Tibial nerve (tissue), 4 donors: ENCODE results near the gene CLEC17A. TPM values are rescaled to one million over a fixed set of nuclear protein-coding genes. Genes with fewer than 3 reads are reported as not detected.
"Not testable (repeated sequence)": the region's sequence is repeated elsewhere in the genome, so short reads cannot be mapped to it uniquely, and the experiment has no call there.

Experiments
- DNase-seq, 2 donors: peaks; one replicate each; pipeline ENCODE4 v3.0.0-alpha.2; 2019; ENCODE audit warnings: low spot score in 2 of 2
- H3K27ac ChIP-seq, 4 donors: fragments of 200-600 bp; sonication (generic) in 3 of 4; one replicate each; pipeline ENCODE4 v1.5.1; 2017 to 2019; ENCODE audit warnings: mild to moderate bottlenecking in 1 of 4
- H3K27me3 ChIP-seq, 2 donors: fragments of 200-600 bp; sonication (generic) in 1 of 2; one replicate each; pipeline versions ENCODE4 v1.5.1 to v1.6.0; 2017 to 2019
- H3K36me3 ChIP-seq, 3 donors: fragments of 200-600 bp; sonication (generic); one replicate each; pipeline ENCODE4 v1.5.1; 2018 to 2019
- H3K4me1 ChIP-seq, 4 donors: fragments of 200-600 bp; sonication (generic) in 3 of 4; one replicate each; pipeline ENCODE4 v1.5.1; 2017 to 2019
- H3K4me3 ChIP-seq, 4 donors: fragments of 200-600 bp; sonication (generic) in 3 of 4; one replicate each; pipeline ENCODE4 v1.5.1; 2017 to 2019; ENCODE audit warnings: mild to moderate bottlenecking in 1 of 4, moderate library complexity in 1 of 4
- H3K9me3 ChIP-seq, 4 donors: fragments of 200-600 bp; sonication (generic) in 3 of 4; one replicate each; pipeline ENCODE4 v1.5.1; 2017 to 2019
- CTCF ChIP-seq, 5 experiments: fragments of 200-600 bp in 3 of 5; fragments of 450-650 bp in 2 of 5; sonication (generic) in 3 of 5; IDR thresholded peaks; one replicate each; pipeline ENCODE4 v1.5.1; 2016 to 2019; ENCODE audit warnings: antibody characterized with exemption in 5 of 5, mild to moderate bottlenecking in 3 of 5, moderate library complexity in 2 of 5
- EP300 ChIP-seq, 2 donors: sonication (generic); formaldehyde crosslinking; IDR thresholded peaks; one replicate each; pipeline ENCODE4 v1.6.1; 2017; ENCODE audit warnings: antibody characterized with exemption in 2 of 2, mild to moderate bottlenecking in 1 of 2
- POLR2A ChIP-seq, 2 donors: fragments of 450-650 bp; IDR thresholded peaks; one replicate each; pipeline ENCODE4 v1.6.1; 2017; ENCODE audit warnings: antibody characterized with exemption in 2 of 2, mild to moderate bottlenecking in 2 of 2, moderate library complexity in 2 of 2
- WGBS, 2 donors: methylation state at CpG; one replicate each; pipeline ENCODE4 v1.1.5; 2018; 5-methylcytosine and 5-hydroxymethylcytosine counted together
- total RNA-seq, 4 donors: library from RNA; depleted of rRNA; stranded (reverse); fragments of >200 nt; gene quantifications; one replicate each; pipeline ENCODE4 v1.1.0, GENCODE V29; 2016

Gene CLEC17A
- total RNA-seq, 4 donors from 2014 or later, result 0.60 TPM; not detected in 3

- H3K4me1 ChIP-seq, result peaks cover 0 to 62% (median 17%) of the 10 kb centered on the region in 4 donors
- no peak for DNase-seq
- peaks cover 2 to 63% (median 4%) of the 10 kb centered on the region in 3 donors for H3K36me3 ChIP-seq
- H3K27me3 ChIP-seq, result no peaks in the 10 kb centered on the region
- no peak overlapping the region for H3K27ac ChIP-seq
- H3K9me3 ChIP-seq, result no peaks in the 10 kb centered on the region
- WGBS, 2 donors, result 69 to 81% methylated on average over 23 to 27 of the region's 33 CpGs
- H3K4me3 ChIP-seq, result no peak overlapping the region
- TF ChIP-seq POLR2A (IDR thresholded peaks at IDR 0.05), result no peak
- TF ChIP-seq EP300 (IDR thresholded peaks at IDR 0.05), result no peak
- TF ChIP-seq CTCF (IDR thresholded peaks at IDR 0.05), result no peak
Observed at GRCh38 chr19:14563989-14564651, 18.8 kb upstream of the CLEC17A start.

DNA sequence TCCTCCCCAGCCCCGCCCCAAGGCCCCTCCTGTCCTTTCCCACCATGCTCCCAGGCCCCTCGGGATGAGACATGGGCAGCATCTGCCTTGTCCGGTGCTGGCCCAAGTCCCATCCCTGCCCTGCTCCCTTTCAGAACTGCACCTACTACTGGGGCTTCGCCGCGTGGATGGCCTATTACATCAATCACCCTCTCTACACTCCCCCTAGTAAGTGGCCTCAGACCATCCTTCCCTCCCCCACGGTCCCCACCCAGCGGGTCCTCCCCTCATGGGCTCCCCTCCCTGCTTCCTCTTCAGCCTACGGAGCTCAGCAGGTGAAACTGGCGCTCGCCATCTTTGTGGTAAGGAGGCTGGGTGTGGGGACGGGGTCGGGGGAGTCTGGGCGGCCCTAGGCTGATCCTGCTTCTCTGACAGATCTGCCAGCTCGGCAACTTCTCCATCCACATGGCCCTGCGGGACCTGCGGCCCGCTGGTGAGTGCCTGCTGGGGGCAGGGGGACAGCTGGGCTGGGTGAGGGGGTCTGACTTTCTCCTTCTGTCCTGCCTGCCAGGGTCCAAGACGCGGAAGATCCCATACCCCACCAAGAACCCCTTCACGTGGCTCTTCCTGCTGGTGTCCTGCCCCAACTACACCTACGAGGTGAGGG is 18.1 kb upstream of the CLEC17A start:
- Histone ChIP-seq H3K36me3 (peaks cover 2 to 68% (median 4%) of the 10 kb centered on the region in 3 donors), H3K4me1 (peaks cover 0 to 65% (median 17%) of the 10 kb centered on the region in 4 donors)
- H3K4me3 ChIP-seq, H3K27me3 ChIP-seq, H3K27ac ChIP-seq, DNase-seq, H3K9me3 ChIP-seq: not testable (repeated sequence)
- WGBS, 2 donors, result 80 to 82% methylated on average over 15 to 21 of the region's 22 CpGs

DNA sequence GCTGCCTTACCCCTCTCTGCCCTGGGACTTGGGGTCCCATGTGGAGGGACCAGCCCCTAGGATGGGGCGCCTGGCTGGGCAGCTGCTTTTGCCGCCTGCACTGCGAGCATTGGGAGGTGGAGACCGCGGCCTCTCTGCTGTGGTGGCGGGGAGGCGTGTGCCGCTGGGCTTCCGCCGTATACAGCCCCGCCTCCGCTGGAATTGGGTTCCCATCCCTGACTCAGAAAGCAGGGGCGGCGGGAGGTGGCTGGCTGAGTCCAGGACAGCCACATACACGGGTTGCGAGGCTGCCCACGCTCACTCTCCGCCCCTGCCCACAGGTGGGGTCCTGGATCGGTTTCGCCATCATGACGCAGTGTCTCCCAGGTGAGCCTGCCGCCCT is 17.6 kb upstream of the CLEC17A start:
- TF ChIP-seq POLR2A (IDR thresholded peaks at IDR 0.05) (no peak), EP300 (IDR thresholded peaks at IDR 0.05) (no peak), CTCF (IDR thresholded peaks at IDR 0.05) (no peak)
- no peaks in the 10 kb centered on the region for H3K27me3 ChIP-seq
- no peak for DNase-seq
- H3K4me1 ChIP-seq, result peaks cover 0 to 65% (median 18%) of the 10 kb centered on the region in 4 donors
- no peak overlapping the region for H3K27ac ChIP-seq
- H3K36me3 ChIP-seq, result peaks cover 2 to 68% (median 4%) of the 10 kb centered on the region in 3 donors
- H3K9me3 ChIP-seq, result no peaks in the 10 kb centered on the region
- 87 to 89% methylated on average over 17 to 22 of the region's 22 CpGs for WGBS, 2 donors
- no peak overlapping the region for H3K4me3 ChIP-seq

- Histone ChIP-seq H3K4me1 (peaks cover 0 to 65% (median 22%) of the 10 kb centered on the region in 4 donors), H3K36me3 (peaks cover 2 to 68% (median 4%) of the 10 kb centered on the region in 3 donors), H3K4me3 (no peak overlapping the region), H3K9me3 (no peaks in the 10 kb centered on the region), H3K27me3 (no peaks in the 10 kb centered on the region), H3K27ac (no peak overlapping the region)
- TF ChIP-seq CTCF (IDR thresholded peaks at IDR 0.05), result no peak
- 81 to 83% methylated on average over 29 to 31 of the region's 31 CpGs for WGBS, 2 donors
- DNase-seq, result no peak
Observed at GRCh38 chr19:14565765-14566711, 16.8 kb upstream of the CLEC17A start.

DNA sequence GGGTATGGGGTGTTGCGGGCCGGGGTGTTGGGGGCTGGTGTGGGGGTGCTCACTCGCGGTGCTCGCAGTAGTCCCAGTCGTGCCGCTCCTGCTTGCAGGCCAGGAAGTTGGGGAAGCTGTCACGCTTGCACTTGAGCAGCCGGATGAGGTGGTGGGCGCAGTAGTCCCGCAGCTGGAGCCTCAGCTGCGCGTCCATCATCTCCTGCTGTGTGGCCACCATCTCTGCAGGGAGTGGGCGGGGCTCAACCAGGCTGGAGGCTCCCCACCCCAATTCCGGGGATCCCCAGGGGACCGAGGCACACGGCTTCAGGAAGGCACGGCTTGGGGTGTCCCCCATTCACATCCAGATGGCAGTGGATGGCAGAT is 16.2 kb upstream of the CLEC17A start:
- TF ChIP-seq EP300 (IDR thresholded peaks at IDR 0.05), result no peak
- no peak for TF ChIP-seq CTCF (IDR thresholded peaks at IDR 0.05)
- DNase-seq, result no peak
- Histone ChIP-seq H3K27me3 (no peaks in the 10 kb centered on the region), H3K4me1 (peaks cover 0 to 63% (median 19%) of the 10 kb centered on the region in 4 donors), H3K9me3 (no peaks in the 10 kb centered on the region), H3K4me3 (no peak overlapping the region), H3K27ac (no peak overlapping the region), H3K36me3 (peaks cover 2 to 68% (median 4%) of the 10 kb centered on the region in 3 donors)
- 70 to 88% methylated on average over 4 to 18 of the region's 18 CpGs for WGBS, 2 donors
